Stimulated activated CD8-positive, alpha-beta memory T cell treated with anti-CD3 and anti-CD28 coated beads, Interleukin-4, amount 100 ng/mL, for 48 hours (primary cell): ENCODE data around the gene LIMCH1.
"Not testable (repeated sequence)": the region's sequence is repeated elsewhere in the genome, so short reads cannot be mapped to it uniquely, and the experiment has no call there.

Experiments used
- DNase-seq: peaks from one replicate; pipeline ENCODE4 v3.0.0-alpha.2; 2020

The LIMCH1 gene, protein sequence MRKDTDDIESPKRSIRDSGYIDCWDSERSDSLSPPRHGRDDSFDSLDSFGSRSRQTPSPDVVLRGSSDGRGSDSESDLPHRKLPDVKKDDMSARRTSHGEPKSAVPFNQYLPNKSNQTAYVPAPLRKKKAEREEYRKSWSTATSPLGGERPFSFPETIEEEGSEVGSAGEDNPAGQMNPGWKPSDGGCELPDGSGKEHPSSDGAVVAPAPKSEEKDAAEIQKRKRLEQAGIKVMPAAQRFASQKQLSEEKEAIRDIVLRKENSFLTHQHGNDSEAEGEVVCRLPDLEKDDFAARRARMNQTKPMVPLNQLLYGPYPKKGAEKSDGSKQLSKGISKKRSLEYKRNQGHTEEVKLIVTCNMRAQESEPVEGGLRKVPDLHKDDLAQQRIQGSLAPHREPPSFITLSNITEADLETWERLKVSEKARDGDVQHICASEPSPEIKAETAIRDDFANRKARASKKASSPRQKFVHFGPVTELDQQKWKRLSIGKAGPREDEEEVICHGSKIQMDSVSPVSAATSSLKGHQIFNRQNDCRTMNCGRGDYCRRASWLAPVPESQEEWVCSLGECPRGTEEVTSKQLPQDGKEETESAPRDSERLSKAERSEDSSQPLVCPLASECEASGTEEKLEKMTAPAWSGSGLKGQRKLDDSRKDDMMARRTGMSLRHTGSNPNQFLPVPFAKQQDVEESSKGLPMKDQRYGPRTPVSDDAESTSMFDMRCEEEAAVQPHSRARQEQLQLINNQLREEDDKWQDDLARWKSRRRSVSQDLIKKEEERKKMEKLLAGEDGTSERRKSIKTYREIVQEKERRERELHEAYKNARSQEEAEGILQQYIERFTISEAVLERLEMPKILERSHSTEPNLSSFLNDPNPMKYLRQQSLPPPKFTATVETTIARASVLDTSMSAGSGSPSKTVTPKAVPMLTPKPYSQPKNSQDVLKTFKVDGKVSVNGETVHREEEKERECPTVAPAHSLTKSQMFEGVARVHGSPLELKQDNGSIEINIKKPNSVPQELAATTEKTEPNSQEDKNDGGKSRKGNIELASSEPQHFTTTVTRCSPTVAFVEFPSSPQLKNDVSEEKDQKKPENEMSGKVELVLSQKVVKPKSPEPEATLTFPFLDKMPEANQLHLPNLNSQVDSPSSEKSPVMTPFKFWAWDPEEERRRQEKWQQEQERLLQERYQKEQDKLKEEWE (N-terminal part only)

GRCh38 chr4:41538017-41538733 is at the start of gene LIMCH1:
Gene LIMCH1 (plus strand): TSS chr4:41538157. CDS start chr4:41605996, 67,839 bp downstream.
- DNase-seq: no peak

DNA sequence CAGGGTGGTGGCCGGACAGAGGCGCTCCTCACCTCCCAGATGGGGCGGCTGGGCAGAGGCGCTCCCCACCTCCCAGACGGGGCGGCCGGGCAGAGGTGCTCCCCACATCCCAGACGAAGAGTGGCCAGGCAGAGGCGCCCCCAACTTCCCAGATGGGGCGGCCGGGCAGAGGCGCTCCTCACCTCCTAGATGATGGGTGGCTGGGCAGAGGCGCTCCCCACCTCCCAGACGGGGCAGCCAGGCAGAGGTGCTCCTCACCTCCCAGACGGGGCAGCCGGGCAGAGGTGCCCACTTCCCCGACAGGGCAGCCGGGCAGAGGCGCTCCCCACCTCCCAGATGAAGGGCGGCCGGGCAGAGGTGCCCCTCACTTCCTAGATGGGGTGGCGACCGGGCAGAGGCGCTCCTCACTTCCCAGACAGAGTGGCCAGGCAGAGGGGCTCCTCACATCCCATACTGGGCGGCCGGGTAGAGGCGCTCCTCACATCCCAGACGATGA is 46.8 kb upstream of the LIMCH1 start:
- not testable (repeated sequence) for DNase-seq

DNA sequence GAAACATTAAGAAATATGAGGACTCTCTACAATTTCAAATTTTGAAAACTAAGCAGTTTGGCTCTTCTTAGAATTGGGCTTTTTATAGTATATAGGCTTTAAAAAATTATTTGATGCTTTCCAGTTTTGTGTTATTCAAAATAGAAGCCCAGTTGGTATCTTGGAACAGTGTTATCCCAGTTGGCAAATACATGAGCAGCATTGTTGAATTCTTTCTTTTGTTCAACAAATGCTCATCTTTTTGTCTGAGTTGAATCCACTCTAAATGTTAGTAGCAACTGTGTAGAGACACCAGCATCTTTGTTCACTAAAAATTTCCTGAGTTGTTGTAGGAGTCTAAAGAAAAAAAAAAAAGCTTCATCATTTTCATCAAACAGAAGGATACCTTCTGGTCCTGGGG is 41.0 kb upstream of the LIMCH1 start:
- DNase-seq: no peak

GRCh38 chr4:41498177-41498576 is 39.8 kb upstream of the LIMCH1 start:
- no peak for DNase-seq

GRCh38 chr4:41504167-41504818 is 33.7 kb upstream of the LIMCH1 start:
- no peak for DNase-seq

DNA sequence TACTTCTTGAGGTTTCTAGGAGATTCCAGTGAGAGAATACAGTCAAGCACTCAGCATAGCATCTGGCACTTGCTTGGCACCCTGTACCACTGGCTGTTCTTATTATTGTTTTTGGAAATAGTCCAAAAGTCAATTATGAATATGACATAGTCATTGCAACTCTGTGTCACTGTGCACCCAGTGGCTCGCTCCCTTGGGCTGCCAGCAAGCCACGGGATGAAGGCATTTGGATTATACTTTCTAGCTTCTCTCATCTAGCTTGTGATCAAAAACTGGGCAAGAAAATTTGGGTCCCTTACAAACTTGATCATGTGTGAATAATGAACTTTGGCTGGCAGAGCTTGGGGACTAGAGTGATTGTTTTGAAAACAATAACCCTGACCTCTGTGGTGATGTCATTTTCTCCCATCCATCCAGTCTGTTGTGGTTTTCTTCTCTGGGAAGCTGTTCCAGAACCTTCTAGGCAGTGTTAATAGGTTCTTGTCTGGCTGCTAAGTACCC is 32.7 kb upstream of the LIMCH1 start:
- DNase-seq: no peak

GRCh38 chr4:41506130-41506529 is 31.8 kb upstream of the LIMCH1 start:
- no peak for DNase-seq

DNA sequence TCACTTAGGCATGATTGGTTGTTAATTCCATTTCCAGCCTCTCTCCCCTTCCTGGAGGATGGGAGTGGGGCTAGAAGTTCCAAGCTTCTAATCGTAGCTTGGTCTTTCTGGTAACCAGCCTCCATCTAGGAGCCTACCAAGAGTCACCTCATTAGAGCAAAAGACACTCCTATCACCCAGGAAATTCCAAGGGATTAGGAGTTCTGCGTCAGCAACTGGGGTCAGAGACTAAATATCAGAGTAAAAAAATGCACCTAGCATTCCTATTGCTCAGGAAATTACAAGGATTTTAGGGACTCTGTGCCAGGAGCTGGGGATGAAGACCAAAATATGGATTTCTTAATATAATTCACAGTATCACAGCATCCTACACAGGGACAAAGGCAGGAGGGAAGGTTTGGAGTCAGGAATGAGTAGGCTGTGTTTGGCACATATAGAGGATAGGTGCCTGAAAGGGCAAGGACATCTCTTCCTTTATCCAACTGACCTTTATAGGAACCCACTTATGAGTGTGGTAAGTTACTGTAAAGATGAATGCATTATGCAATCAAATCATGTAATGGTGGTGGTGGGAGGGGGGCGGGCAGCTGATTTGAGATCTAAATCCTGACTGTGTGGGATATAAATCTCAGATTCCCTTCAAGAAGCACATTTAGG is 30.5 kb upstream of the LIMCH1 start:
- DNase-seq: no peak

- no peak for DNase-seq
These were observed 28.5 kb upstream of the LIMCH1 start for GRCh38 chr4:41509451-41509866.

GRCh38 chr4:41510179-41510578 is 27.8 kb upstream of the LIMCH1 start:
- DNase-seq: no peak

- DNase-seq: no peak
These were observed 25.8 kb upstream of the LIMCH1 start for GRCh38 chr4:41512136-41512535.

DNA sequence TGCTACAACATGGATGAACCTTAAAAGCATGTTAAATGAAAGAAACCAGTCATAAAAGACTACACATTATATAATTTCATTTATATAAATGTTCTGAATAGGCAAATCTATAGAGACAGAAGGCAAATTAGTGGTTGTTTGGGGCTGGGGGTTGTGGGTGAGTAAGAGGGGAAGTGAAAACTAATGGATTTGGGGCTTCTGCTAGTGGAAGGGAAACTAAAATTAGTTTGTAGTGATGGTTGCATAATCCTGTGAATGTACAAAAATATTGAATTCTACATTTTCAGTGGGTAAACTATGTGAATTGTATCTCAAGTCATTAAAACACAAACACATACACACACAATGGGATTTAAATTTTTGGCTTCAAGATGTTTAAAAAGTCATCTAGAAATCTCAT is 25.4 kb upstream of the LIMCH1 start:
- DNase-seq: no peak

DNA sequence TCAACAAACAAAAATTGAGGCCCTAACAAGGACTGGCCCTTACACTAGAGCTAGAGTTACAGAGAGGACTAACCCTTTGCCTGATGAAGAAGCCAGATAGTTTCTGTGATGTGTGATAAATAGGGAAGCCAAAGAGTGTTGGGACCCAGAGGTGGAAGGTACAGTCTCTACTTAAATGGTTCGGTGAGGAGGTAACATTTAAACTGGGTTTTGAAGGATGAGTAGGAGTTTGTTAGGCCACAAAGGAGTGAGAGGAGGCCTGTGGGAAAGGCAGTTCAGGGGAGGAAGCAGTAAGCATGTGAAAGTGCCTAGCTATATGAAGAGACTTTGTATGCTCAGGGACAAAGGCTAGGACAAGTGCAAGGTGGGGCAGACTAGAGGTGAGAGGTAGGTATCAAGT is 23.8 kb upstream of the LIMCH1 start:
- DNase-seq: no peak

GRCh38 chr4:41514766-41515481 is 23.0 kb upstream of the LIMCH1 start:
- no peak for DNase-seq

DNA sequence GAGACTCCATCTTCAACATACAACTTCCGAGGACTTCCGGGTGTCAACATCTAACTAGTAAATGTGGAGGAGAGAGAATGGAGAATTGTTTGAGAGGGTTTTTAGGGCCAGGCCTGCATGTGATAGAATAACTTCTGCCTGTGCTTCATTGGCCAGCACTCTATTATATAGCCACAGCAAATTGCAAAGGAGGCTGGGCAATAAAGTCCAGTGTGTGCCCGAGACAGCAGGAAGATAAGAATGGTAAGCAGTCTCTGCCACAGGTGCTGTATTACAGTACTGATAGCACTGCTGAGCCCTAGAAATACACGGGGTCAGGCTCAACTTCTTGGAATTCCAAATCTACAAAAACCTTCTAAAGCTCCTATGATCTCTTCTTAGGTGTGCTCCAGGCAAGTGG is 20.8 kb upstream of the LIMCH1 start:
- DNase-seq: no peak

DNA sequence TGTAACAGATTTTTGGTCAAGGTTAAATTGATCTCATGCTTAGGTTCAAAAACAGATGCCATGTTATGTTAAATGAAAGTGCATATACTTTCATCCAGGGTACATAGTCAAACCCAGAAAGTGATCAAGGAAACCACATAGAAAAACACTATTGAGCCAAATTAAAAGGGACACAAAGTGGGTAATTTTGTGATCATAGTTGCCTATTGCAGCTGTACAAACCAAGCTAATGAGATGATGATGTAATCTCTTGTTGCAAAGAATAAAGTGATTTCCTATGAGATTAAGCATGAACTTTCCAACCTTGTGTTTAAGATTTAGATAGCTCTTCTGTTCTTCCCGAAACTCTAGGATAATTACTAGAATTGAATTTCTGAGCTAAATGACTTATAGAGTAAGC is 20.2 kb upstream of the LIMCH1 start:
- no peak for DNase-seq

GRCh38 chr4:41524425-41524824 is 13.5 kb upstream of the LIMCH1 start:
- DNase-seq: no peak

GRCh38 chr4:41525129-41525528 is 12.8 kb upstream of the LIMCH1 start:
- DNase-seq: no peak

DNA sequence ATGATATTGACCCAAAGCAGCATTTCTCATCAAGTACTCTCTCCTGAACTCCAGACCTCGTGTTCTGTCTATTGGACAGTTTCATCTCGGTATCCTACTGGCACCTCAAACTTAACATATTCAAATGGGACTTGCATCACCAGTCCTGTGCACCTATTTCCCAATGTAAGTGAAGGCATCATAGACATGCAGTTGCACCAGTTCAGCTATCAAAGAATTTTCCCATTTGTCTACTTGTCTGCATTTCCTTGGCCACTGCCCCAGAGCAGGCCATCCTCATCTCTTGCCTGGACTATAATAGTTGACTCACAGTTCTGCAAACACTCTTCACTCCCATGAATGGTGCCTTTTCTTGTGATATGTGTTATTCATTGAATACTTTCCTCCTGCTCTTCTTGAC is 11.3 kb upstream of the LIMCH1 start:
- DNase-seq: no peak

DNA sequence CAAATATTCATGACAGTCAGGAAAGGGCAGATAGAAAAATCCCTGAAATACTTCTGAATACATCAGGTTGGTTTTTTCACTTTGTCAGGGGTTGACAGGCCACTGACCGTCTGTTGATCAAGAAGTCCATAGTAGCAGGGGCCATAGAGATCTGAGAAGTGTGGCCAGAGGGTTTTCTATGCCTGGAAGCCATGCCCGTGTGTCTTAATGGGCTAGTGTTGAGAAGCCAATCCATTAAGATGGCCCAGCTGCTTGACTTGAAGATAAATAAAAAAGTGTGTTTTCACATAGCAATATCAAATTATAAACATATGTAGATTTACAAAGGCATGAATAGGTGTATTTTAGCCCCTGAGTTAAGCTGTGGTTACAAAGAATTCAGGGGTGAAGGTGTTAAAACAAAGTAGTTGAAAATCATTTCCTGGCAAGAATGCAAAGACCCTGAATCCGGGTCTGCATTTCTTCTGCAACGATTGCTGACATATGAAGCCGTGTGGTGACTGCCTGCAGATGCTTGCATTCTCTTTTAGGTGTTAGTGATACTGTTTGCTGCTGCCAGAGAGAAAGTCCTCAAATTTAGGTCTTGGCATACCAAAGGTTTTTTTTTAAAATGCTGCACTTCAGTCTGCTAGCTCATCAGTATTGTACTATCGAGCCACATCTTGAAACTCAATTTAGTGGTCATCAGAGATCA is 9.3 kb upstream of the LIMCH1 start:
- no peak for DNase-seq
